Skin epidermis (tissue), 12 donors: ENCODE measurements around the gene FGF5.
A peak's percentile ranks its signal among the peaks of the same experiment; 100 is the strongest.
"Not testable (repeated sequence)": the region's sequence is repeated elsewhere in the genome, so short reads cannot be mapped to it uniquely, and the experiment has no call there.

Experiments
- H3K27ac ChIP-seq, 21 experiments: fragments of 200-600 bp; sonication (generic) in 11 of 21; one replicate each; pipeline ENCODE4 v1.5.0; 2020; ENCODE audit warnings: mild to moderate bottlenecking in 3 of 21, inconsistent platforms in 2 of 21, moderate library complexity in 2 of 21
- H3K4me3 ChIP-seq, 7 experiments: fragments of 200-600 bp; sonication (generic) in 2 of 7; one replicate each; pipeline ENCODE4 v1.5.0; 2020; ENCODE audit warnings: inconsistent platforms in 2 of 7, mild to moderate bottlenecking in 2 of 7, moderate library complexity in 1 of 7

Gene FGF5

DNA sequence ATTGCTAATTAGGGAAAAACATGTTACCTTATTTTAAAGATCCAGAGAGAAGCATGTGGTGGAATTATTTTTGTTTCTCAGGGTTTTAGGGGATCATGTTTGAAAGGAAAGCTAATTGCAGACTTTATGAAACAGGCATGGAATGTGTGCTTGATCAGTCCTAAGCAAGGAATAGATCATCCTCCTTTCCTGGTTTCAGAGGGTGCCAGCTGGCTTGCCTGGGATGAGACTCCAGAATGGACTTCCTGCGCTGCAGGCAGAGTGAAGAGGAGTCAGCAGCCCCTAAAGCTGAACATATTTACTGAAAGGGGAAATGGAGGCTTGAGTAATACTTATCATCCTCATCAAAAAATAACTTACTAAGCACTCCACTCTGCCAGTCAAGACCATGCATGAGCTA lies 13.3 kb downstream of the FGF5 start:
- Histone ChIP-seq H3K27ac (no peak overlapping the region), H3K4me3 (no peak overlapping the region)

DNA sequence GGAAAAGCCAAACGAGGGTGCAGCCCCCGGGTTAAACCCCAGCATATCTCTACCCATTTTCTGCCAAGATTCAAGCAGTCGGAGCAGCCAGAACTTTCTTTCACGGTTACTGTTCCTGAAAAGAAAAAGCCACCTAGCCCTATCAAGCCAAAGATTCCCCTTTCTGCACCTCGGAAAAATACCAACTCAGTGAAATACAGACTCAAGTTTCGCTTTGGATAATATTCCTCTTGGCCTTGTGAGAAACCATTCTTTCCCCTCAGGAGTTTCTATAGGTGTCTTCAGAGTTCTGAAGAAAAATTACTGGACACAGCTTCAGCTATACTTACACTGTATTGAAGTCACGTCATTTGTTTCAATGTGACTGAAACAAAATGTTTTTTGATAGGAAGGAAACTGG lies 20.0 kb downstream of the FGF5 start:
- Histone ChIP-seq H3K27ac (no peak overlapping the region), H3K4me3 (no peak overlapping the region)

DNA sequence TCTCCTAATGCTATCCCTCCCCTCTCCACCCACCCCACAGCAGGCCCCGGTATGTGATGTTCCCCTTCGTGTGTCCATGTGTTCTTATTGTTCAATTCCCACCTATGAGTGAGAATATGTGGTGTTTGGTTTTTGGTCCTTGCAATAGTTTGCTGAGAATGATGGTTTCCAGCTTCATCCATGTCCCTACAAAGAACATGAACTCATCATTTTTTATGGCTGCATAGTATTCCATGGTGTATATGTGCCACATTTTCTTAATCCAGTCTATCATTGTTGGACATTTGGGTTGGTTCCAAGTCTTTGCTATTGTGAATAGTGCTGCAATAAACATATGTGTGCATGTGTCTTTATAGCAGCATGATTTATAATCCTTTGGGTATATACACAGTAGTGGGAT lies 24.2 kb downstream of the FGF5 start:
- H3K27ac ChIP-seq, H3K4me3 ChIP-seq: not testable (repeated sequence)

DNA sequence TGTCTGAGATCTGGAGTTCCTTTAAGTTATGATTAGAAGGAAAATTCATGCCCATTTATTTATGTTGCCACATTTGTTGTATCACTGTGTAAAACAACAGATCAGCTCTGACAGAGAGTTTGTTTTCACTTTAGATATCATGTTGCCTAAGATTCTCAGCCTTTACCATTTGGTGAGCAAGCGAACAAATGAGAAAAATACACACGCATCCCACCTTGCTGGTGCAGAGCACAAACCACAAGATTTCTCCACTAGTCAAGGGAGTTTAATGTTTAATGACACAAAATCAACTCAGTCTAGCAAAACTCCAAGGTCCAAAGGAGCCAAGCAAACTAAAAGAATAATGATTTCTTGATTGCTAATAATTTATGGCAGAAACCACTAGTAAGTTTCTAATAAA lies 27.7 kb downstream of the FGF5 start:
- no peak overlapping the region for H3K4me3 ChIP-seq
- H3K27ac ChIP-seq, result no peak overlapping the region

DNA sequence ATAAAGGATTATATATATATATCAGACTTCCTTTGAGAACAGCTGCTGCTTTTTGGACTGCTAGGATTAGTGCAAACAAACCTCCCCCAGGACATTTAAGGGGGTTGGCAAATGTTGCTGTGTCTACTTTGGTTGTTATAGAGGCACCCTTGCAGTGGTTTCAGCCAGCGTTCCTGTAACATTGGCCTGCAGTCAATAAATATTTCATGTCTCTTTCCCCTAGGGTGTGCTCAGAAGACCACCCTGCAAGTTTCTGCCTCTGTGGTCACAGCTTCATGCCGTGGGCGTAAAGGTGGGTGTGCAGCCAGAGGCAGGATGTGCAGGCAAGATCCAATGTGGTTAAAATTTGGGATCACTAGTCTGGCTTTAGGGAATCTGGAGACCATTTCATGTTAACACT lies 28.9 kb downstream of the FGF5 start:
- Histone ChIP-seq H3K4me3 (no peak overlapping the region), H3K27ac (no peak overlapping the region)

DNA sequence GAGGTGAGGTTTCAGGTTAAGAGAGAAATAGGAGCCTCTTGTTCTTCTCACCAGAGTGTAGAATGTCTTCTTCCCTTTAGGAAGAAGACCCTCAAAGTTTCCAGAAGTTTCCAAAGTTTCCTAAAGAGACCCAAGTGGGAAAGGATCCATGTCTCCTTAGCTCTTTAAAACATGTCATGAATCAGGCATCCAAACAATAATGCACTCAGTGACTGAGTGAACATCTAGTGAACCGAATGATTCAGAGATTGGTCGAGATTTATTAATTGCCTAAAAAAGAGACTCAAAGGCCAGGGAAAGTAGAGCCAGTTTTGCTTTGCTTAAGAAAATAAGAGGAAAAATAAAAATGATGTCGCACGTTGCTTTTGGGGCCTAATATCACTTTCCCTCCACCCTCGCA lies 29.4 kb downstream of the FGF5 start:
- Histone ChIP-seq H3K27ac (no peak overlapping the region), H3K4me3 (no peak overlapping the region)

DNA sequence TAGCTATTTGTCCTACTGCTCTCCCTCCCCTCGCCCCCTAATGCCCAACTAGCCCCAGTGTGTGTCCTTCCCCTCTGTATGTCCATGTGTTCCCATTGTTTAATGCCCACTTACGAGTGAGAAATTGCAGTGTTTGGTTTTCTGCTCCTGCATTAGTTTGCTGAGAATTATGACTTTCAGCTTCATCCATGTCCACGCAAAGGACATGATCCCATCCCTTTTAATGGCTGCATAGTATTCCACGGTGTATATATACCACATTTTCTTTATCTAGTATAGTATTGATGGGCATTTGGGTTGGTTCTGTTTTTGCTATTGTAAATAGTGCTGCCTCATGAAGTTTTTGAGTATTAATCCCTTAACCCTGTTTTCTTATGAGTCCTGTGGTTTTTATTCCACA lies 35.4 kb downstream of the FGF5 start:
- H3K4me3 ChIP-seq, result no peak overlapping the region

DNA sequence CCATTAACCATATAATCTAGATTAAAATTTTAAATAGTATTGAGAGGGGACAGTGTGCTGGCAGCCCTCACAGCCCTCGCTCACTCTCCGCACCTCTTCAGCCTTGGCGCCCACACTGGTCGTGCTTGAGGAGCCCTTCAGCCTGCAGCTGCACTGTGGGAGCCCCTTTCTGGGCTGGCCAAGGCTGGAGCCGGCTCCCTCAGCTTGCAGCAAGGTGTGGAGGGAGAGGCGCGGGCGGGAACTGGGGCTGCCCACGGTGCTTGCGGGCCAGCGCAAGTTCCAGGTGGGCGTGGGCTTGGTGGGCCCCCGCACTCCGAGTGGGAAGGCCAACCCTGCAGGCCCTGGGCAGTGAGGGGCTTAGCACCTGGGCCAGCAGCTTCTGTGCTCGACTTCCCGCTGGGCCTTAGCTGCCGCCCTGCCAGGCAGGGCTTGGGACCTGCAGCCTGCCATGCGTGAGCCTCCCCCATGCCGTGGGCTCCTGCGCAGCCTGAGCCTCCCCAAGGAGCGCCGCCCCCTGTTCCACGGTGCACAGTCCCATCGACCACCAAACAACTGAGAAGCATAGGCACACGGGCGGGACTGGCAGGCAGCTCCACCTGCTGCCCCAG lies 36.3 kb downstream of the FGF5 start:
- Histone ChIP-seq H3K4me3 (no peak overlapping the region), H3K27ac (no peak overlapping the region)

More for the DNA sequence above, 35.4 kb downstream of the FGF5 start:
- H3K27ac ChIP-seq, result no peak overlapping the region

DNA sequence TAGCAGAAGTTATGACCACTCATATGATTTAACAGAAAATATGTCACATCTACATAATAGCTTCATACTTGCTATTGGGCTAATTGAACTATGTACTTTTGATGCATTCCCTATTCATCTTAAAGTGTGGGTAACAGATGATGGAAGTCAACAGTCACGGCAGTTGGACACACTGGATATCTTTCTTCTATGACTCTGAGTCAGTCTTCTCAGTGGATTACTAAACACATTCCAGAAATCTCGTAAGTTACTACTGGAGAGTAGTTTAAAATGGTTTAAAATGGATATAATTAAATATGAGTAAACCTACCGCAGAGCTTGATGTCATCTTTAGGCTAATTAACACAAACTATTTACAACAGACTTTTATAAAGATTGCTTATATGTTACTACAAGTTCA lies 39.0 kb downstream of the FGF5 start:
- Histone ChIP-seq H3K27ac (no peak overlapping the region), H3K4me3 (no peak overlapping the region)

DNA sequence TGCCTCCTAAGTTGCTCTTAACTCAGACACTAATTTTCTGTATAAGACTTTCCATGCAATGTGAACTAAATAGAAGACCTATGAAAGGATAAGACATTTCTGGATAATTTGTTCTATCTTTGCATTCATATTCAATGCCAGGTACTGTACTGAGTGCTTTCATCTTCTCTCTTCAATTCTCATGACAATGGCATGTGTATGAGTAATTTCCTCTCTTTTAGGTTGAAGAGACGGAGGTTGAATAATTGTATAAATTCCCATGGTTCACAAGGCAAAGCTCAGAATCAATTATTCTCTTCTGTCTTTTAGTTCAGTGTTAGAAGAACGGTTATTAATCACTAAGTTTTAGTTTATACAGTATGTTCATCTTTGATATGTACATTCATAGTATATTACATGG lies 39.8 kb downstream of the FGF5 start:
- Histone ChIP-seq H3K27ac (no peak overlapping the region), H3K4me3 (no peak overlapping the region)

DNA sequence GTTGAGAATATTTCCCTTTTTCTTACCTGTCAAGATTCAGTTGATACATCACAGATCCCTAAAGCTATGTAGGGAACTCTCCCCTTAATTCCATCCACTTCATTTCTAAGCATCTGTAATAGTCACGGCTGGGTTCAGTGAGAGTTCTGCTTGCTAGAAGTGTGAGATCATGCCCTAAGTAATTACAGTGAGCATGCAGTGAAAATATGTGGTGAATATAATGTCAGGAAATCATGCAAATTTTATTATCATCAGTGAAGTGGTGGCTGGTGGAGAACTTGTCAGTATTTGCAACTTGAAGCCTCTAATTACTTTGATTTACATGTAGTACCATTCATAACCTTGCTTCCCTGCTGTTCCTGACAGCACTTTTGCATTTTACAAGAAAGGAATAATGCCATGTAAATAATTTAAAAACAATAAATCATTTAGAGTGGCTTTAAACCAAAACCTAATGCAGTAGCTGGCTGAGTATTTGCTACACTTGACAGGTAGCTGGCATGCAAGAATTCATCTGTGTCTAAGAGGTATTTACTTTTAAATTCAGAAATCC lies 40.8 kb downstream of the FGF5 start:
- no peak overlapping the region for H3K27ac ChIP-seq
- H3K4me3 ChIP-seq, result no peak overlapping the region

DNA sequence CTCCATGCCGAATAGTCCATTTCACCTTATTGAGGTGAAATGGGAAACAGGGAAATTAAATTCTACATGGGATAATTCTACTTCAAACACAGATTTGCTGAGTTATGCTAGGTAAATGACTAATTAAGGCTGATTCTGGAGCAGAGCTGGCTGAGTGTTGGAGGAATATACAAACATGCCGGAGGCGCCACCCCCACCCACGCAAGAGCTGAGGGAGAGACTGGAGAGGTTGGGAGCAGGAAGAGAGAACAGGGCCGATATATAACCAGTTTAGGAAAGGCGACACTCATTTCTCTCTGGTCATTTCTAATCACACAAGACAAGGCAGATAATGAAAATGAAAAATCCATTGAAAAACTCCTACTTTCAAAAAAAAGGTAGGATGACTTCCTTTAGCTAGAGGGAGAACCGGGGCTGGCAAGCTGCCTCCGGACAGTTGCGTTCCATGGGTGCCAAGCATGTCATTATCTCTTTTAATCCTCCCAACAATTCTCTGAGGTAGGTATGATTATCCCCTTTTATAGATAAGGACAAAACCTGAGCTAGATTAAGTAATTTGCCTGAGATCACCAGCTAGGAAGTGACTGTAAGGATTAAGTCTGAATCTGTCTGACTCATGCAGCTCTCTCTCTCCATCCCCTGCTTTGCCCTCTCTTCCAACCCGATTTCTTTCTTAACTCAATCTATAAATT lies 41.5 kb downstream of the FGF5 start:
- H3K27ac ChIP-seq, result peak overlapping the region in 1 of 21 experiments; percentile 50
- no peak overlapping the region for H3K4me3 ChIP-seq

DNA sequence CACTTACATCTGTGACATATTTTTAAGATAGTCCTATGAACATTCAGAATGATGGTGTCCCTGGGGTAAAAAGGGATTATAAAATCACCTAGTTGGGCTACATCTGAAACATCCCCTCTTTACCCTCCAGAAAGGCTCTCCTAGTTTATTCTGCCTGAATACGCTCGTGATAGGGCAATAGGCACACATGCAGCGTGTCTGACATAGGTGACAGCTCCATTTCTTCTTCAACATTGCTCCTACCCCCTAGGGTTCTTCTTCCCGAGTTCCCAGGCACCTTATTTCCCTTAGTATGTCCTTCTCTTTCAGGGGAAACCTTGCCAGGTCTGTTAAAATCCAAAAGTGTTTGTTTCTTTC lies 42.0 kb downstream of the FGF5 start:
- no peak overlapping the region for H3K4me3 ChIP-seq
- H3K27ac ChIP-seq, result peak overlapping the region in 2 of 21 experiments; percentile 12 to 50

DNA sequence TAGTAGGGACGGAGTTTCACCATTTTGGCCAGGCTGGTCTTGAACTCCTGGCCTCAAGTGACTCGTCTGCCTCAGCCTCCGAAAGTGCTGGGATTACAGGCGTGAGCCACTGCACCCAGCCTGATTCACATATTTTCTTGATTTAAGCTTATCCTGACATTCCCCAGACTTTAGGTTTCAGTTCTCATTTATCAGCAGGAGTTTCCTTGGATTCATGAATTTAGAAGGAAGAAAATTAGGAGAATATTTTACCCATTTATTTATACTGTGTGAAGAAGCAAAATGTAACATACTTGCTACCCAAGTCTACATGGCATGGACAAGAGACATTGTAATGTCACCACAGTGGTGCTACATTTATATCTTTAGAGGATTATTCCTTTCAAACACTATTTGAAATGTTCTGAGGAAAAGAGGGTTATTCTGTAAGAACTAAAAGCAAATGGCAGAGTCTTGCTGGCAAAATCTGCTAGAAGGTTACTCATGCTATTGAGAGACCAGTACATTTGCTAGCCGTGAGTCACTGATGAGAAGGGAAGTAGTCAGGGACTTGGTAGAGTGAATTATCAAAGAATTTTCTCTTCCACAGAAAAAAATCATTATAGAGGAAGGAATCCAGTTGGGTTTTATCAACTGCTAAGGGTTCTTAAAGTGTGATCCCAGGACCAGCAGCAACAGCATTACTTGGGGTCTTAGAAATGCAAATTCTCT lies 43.0 kb downstream of the FGF5 start:
- H3K27ac ChIP-seq, result peak overlapping the region in 2 of 21 experiments; percentile 17 to 50
- H3K4me3 ChIP-seq, result no peak overlapping the region

DNA sequence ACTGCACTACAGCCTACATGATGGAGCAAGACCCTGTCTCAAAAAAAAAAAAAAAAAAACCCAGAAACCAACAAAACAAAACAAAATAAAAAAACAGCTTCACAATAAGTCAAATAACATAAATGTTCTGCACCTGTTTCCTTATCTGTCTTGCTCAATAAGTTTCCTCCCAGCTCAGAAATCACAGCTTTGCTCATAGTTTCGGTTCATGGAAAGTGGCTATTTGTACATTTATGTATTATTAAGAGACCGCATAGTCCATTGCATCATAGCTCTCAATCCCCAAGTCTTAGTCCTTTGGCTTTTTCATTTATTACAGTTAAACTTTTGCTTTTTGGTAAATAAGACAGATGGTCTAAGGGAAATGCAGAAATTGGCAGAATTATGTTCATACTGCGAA lies 44.7 kb downstream of the FGF5 start:
- H3K27ac ChIP-seq, result no peak overlapping the region
- H3K4me3 ChIP-seq, result no peak overlapping the region

DNA sequence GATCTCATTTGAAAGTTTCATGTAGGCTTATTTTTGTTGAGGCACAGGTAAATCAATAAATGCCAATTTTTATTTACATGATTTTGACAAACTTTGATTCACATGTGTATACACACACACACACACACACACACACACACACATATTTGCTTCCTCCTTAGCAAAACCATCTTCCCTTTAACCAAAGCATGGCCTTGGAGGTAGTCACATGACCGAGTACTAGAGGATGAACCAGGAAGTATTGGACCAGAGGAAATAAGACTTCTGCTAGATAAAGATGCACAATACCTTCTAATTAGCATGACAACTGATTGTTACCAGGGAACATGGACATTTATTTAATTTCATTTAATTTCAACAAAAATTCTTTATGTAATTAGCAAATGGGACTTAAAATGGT lies 45.7 kb downstream of the FGF5 start:
- Histone ChIP-seq H3K4me3 (no peak overlapping the region), H3K27ac (no peak overlapping the region)

DNA sequence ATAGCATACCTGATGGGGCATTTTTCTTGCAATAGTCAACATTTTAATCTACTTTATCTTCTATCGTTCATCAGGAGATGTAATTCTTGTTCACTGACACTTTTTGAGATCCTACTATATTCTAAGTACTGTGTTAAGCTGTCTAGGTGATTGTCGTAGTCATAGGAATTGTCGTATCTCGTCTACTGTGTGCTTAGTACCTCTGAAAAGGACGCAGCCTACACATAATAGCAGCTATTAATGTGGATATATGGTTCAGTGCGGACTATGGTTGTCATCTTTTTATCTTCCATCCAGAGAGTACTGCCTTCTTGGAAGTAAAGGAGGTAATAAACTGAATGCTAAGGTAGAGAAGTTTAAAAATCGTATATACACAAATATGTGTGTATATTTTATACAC lies 47.2 kb downstream of the FGF5 start:
- H3K4me3 ChIP-seq, result no peak overlapping the region
- H3K27ac ChIP-seq, result no peak overlapping the region

DNA sequence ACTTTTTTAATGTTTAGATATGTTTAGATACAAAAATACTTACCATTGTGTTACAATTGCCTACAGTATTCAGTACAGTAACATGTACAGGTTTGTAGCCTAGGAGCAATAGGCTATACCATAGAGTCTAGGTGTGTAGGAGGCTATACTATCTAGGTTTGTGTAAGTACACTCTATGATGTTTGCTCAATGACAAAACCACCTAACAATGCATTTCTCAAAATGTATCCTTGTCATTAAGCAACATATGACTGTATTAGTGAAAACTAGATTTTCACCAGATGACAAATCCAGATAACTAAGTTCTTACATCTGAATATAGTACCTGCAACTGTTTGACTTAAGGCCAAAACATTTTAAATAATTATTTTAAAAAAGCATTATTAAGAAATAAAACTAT lies 49.4 kb downstream of the FGF5 start:
- not testable (repeated sequence) for H3K27ac ChIP-seq

DNA sequence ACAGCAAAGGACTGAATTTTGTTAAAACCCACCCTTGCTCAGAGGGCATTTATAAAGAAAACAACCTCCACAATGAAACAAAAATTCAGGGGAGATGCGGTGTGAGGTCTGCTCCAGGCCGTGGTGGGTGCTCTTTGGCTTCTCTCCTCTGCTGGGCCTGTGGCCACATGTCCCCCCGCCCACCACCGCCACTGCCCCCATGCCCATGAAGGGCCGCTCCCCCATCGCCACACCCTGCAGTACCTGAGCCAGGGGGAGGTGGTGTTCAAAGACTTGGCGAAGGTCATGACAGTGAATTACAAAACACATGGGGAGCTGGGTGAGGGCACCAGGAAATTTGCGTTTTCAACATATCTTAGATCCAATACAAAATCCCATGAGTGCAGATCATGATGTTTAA lies 54.9 kb downstream of the FGF5 start:
- Histone ChIP-seq H3K4me3 (no peak overlapping the region), H3K27ac (no peak overlapping the region)

More for the DNA sequence above, 49.4 kb downstream of the FGF5 start:
- H3K4me3 ChIP-seq, result not testable (repeated sequence)

DNA sequence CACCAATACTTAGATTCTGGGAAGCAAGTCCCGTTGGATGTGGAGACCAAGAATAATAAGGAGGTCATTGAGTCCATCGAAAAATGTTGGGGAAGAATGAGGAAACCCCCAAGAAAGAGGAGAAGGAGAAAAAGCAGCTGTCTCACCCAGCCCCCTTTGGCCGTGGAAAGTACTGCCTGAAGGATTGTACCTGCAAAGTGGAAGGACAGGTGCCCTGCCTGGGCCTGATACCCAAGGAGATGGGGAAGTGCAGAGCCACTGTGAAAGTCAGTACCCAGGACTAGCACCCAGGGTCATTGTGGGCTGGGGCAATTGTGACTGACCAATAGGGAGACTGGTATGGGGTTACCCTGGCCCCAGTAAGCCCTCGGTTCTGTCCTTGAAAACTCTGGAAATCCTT lies 55.3 kb downstream of the FGF5 start:
- H3K4me3 ChIP-seq, result no peak overlapping the region
- no peak overlapping the region for H3K27ac ChIP-seq

DNA sequence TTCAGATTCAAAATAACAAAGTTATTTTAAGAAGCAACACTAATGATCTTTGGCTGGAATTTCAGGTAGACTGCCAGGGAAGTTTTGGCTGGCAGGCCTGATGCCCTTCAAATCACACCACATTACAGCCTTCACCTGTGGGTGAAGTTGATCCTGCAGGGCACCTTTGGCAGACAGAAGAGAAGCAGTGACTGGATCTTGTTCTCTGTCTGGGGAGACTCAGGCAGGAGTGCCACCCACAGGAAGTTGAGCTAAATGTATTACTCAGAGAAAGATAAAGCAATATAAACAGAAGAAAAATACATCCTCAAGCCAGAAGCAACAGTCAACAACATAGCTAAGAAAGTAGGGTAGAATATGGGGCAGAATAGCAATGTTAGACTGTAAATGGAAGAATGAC lies 56.3 kb downstream of the FGF5 start:
- Histone ChIP-seq H3K27ac (no peak overlapping the region), H3K4me3 (no peak overlapping the region)
